WTC11 (cell line): Measurements from ENCODE around the gene ESYT2.

ENCODE experiments used
- CTCF ChIP-seq: fragments of 200-600 bp; IDR thresholded peaks from 2 replicates; pipeline ENCODE4 v1.8.0; 2022; ENCODE audit warnings: antibody characterized with exemption
- GABPB1 ChIP-seq: sonication (generic); formaldehyde crosslinking; IDR thresholded peaks from 2 replicates; pipeline ENCODE4 v1.8.1; 2023; ENCODE audit warnings: mild to moderate bottlenecking, missing genetic modification reagents
- MAX ChIP-seq: sonication (generic); formaldehyde crosslinking; IDR thresholded peaks from 2 replicates; pipeline ENCODE4 v1.8.0; 2022; ENCODE audit warnings: mild to moderate bottlenecking, missing genetic modification reagents
- NR1H2 ChIP-seq: sonication (generic); formaldehyde crosslinking; IDR thresholded peaks from 2 replicates; pipeline ENCODE4 v1.9.0; 2021; ENCODE audit warnings: mild to moderate bottlenecking, moderate library complexity, missing genetic modification reagents
- ZBTB43 ChIP-seq: sonication (generic); formaldehyde crosslinking; IDR thresholded peaks from 2 replicates; pipeline ENCODE4 v1.8.1; 2023; ENCODE audit warnings: mild to moderate bottlenecking, missing genetic modification reagents
- ZNF263 ChIP-seq: sonication (generic); formaldehyde crosslinking; IDR thresholded peaks from 2 replicates; pipeline ENCODE4 v1.8.1; 2022; ENCODE audit warnings: low read depth, mild to moderate bottlenecking, moderate library complexity, missing genetic modification reagents
- ZNF512 ChIP-seq: sonication (generic); formaldehyde crosslinking; IDR thresholded peaks from 2 replicates; pipeline ENCODE4 v1.8.1; 2022; ENCODE audit warnings: missing genetic modification reagents, borderline replicate concordance

GRCh38 chr7:158803367-158803969, 25.8 kb downstream of the ESYT2 start:
- TF ChIP-seq CTCF (no peak), ZNF263 (CRISPR knock-in tag) (no peak), GABPB1 (CRISPR knock-in tag) (no peak), NR1H2 (CRISPR knock-in tag) (no peak), ZBTB43 (no peak), MAX (CRISPR knock-in tag) (no peak), ZNF512 (no peak)
